Measurements from ENCODE around the gene DMRT1.

GRCh38 chr9:792331-793260, 48.9 kb upstream of the DMRT1 start:
- TF ChIP-seq CTCF (conservative IDR thresholded peaks at IDR 0.05 in 1 of 2, IDR thresholded peaks at IDR 0.05 in 1 of 2; ENCODE audit: low read depth in 1 of 2, low read length in 2 of 2): no peak
- TF ChIP-seq EZH2 (IDR thresholded peaks at IDR 0.05; ENCODE audit: low read length, missing control alignments): no peak

All from fibroblast of lung (primary cell).